Suprapubic skin (tissue), 4 donors: ENCODE data around the gene SENP1.

Experiments
- CTCF ChIP-seq, 2 donors: fragments of 200-600 bp in 1 of 2; fragments of 450-650 bp in 1 of 2; sonication (generic) in 1 of 2; IDR thresholded peaks; one replicate each; pipeline ENCODE4 v1.5.1; 2016 to 2019; ENCODE audit warnings: antibody characterized with exemption in 2 of 2, mild to moderate bottlenecking in 1 of 2, moderate library complexity in 1 of 2
- EP300 ChIP-seq: sonication (generic); formaldehyde crosslinking; IDR thresholded peaks from one replicate; pipeline ENCODE4 v1.6.1; 2017; ENCODE audit warnings: antibody characterized with exemption
- POLR2A ChIP-seq, 2 donors: fragments of 450-650 bp; IDR thresholded peaks; one replicate each; pipeline ENCODE4 v1.6.1; 2017; ENCODE audit warnings: antibody characterized with exemption in 2 of 2, mild to moderate bottlenecking in 2 of 2, moderate library complexity in 2 of 2
- POLR2AphosphoS5 ChIP-seq, 3 donors: sonication (generic); formaldehyde crosslinking; IDR thresholded peaks; one replicate each; pipeline ENCODE4 v1.6.1; 2017; ENCODE audit warnings: antibody characterized with exemption in 3 of 3

DNA sequence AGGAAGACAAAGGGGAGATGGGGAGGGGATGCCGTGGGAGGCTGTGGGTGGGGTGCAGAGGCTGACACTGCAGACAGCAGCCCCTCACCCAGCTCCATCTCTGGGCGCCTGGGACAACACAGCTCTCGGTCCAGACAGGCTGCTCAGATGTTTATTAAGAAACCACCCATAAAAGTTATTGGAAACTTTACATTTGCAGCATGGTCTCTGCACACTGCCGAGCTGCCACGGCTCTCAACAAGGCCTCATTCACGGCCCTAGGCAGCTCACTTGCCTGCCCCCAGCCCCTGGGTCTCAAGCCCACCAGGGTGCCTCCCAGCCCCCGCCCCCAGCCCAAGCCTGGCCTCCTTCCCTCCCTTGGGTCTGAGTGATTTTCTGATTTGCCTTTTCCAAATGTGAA, 80.6 kb downstream of the SENP1 start:
- no peak for TF ChIP-seq CTCF (IDR thresholded peaks at IDR 0.05)
- TF ChIP-seq POLR2AphosphoS5 (IDR thresholded peaks at IDR 0.05) = no peak
- no peak for TF ChIP-seq POLR2A (IDR thresholded peaks at IDR 0.05)
- no peak for TF ChIP-seq EP300
